A549 (cell line): ENCODE results near the gene RIMS4. TPM values are rescaled to one million over a fixed set of nuclear protein-coding genes. Genes with fewer than 3 reads are reported as not detected.

Experiments used
- ATAC-seq, 2 experiments: fragments of 200-7000 bp in 1 of 2; fragments of >200 bp in 1 of 2; cut with Nextera tagmentation in 1 of 2; cut with Tn5 transposase in 1 of 2; 3 replicates each; pipeline versions ENCODE4 v1.8.0 to v1.9.1; 2018 to 2020; ENCODE audit warnings: mild to moderate bottlenecking in 1 of 2, moderate library complexity in 1 of 2
- CTCF ChIA-PET: fragments of 300-600 bp; sonication (Branson Sonifier 250); formaldehyde crosslinking; extraction: SDS; loops from one replicate; lab custom pipeline; 2021; ENCODE audit warnings: antibody characterized with exemption, inconsistent platforms; lab: Yijun Ruan, JAX
- POLR2A ChIA-PET: fragments of 350-600 bp; formaldehyde crosslinking; extraction: SDS; loops from one replicate; lab custom pipeline; 2021; ENCODE audit warnings: antibody characterized with exemption, inconsistent platforms; lab: Yijun Ruan, JAX
- DNase-seq, 2 experiments: peaks; one replicate each; pipeline versions ENCODE4 v3.0.0 to v3.0.0-alpha.2; 2011 to 2016; ENCODE audit warnings: low read depth in 1 of 2, low spot score in 1 of 2
- FAIRE-seq: peaks from 2 replicates; lab custom pipeline; 2011; peaks lifted over from hg19 to GRCh38; lab: Jason Lieb, UNC
- H3K27ac ChIP-seq, 2 experiments: fragments of >200 bp; sonication (Bioruptor Twin); formaldehyde crosslinking; 3 replicates each; pipeline ENCODE4 v1.5.1; 2016 to 2017
- H3K4me1 ChIP-seq: fragments of >200 bp; sonication (Bioruptor Twin); formaldehyde crosslinking; 3 replicates; pipeline ENCODE4 v1.6.1; 2016
- H3K4me2 ChIP-seq: fragments of >200 bp; sonication (Bioruptor Twin); formaldehyde crosslinking; 3 replicates; pipeline ENCODE4 v1.6.1; 2016
- H3K4me3 ChIP-seq: fragments of >200 bp; sonication (Bioruptor Twin); formaldehyde crosslinking; 3 replicates; pipeline ENCODE4 v1.5.1; 2016
- H3K9me3 ChIP-seq: fragments of >200 bp; sonication (Bioruptor Twin); formaldehyde crosslinking; 3 replicates; pipeline ENCODE4 v1.6.1; 2016
- ATOH8 ChIP-seq: fragments of 250-450 bp; sonication (Bioruptor Pico); IDR thresholded peaks from 2 replicates; pipeline ENCODE4 v1.5.0; 2020; ENCODE audit warnings: low read depth, mild to moderate bottlenecking, moderate library complexity
- CEBPB ChIP-seq, 2 experiments: fragments of >200 bp in 1 of 2; sonication (Bioruptor Twin) in 1 of 2; formaldehyde crosslinking in 1 of 2; IDR thresholded peaks; 2 replicates each; pipeline ENCODE4 v1.6.1; 2012 to 2016
- CTCF ChIP-seq: fragments of >200 bp; sonication (Bioruptor Twin); formaldehyde crosslinking; IDR thresholded peaks from 3 replicates; pipeline ENCODE4 v1.5.1; 2016
- ESRRA ChIP-seq: fragments of 150-350 bp; IDR thresholded peaks from 2 replicates; pipeline ENCODE4 v1.6.1; 2014; ENCODE audit warnings: mild to moderate bottlenecking, low read length, borderline replicate concordance
- HEYL ChIP-seq: fragments of 250-450 bp; sonication (Bioruptor Pico); IDR thresholded peaks from 2 replicates; pipeline ENCODE4 v1.8.0; 2021; ENCODE audit warnings: mild to moderate bottlenecking, moderate library complexity
- HMGXB4 ChIP-seq: fragments of 250-450 bp; sonication (Bioruptor Pico); IDR thresholded peaks from 2 replicates; pipeline ENCODE4 v1.5.0; 2021; ENCODE audit warnings: mild to moderate bottlenecking, moderate library complexity, borderline replicate concordance
- HOXB13 ChIP-seq: fragments of 250-450 bp; sonication (Bioruptor Pico); IDR thresholded peaks from 2 replicates; pipeline ENCODE4 v1.5.0; 2020; ENCODE audit warnings: low read depth, mild to moderate bottlenecking, moderate library complexity
- MAFK ChIP-seq: fragments of 450-650 bp; IDR thresholded peaks from 2 replicates; pipeline ENCODE4 v1.6.1; 2014; ENCODE audit not compliant: partially characterized antibody
- MAX ChIP-seq: IDR thresholded peaks from 2 replicates; pipeline ENCODE4 v1.6.1; 2012
- MYC ChIP-seq: IDR thresholded peaks from 2 replicates; pipeline ENCODE4 v1.6.1; 2012; ENCODE audit warnings: mild to moderate bottlenecking, inconsistent platforms, low read length, improper control_type of control experiment, borderline replicate concordance
- RAD21 ChIP-seq, 2 experiments: fragments of >200 bp in 1 of 2; sonication (Bioruptor Twin) in 1 of 2; formaldehyde crosslinking in 1 of 2; IDR thresholded peaks in 1 of 2; conservative IDR thresholded peaks in 1 of 2; 2 replicates in 1 of 2; 3 replicates in 1 of 2; pipeline ENCODE4 v1.6.1; 2012 to 2018; ENCODE audit warnings: inconsistent platforms in 1 of 2
- RCOR1 ChIP-seq: fragments of 150-350 bp; IDR thresholded peaks from 2 replicates; pipeline ENCODE4 v1.6.1; 2014; ENCODE audit warnings: antibody characterized with exemption, low read length, low read depth
- SMC3 ChIP-seq: fragments of >200 bp; sonication (Bioruptor Twin); formaldehyde crosslinking; IDR thresholded peaks from 3 replicates; pipeline ENCODE4 v1.6.1; 2018; ENCODE audit warnings: inconsistent platforms
- ZC3H11A ChIP-seq: fragments of 450-650 bp; IDR thresholded peaks from 2 replicates; pipeline ENCODE4 v1.6.1; 2014; ENCODE audit warnings: antibody characterized with exemption, mild to moderate bottlenecking
- WGBS: methylation state at CpG from one replicate; pipeline ENCODE4 v1.1.6; 2017; ENCODE audit errors: missing lambda C conversion rate; 5-methylcytosine and 5-hydroxymethylcytosine counted together
- polyA plus RNA-seq, 4 experiments: library from polyadenylated mRNA; depleted of rRNA in 3 of 4; stranded (reverse); fragments of >200 nt; fragmentation: RNase III in 1 of 4; extraction: RNeasy Plus Mini Kit Qiagen cat#74134 plus additional on column Dnase treatment in 1 of 4; gene quantifications; 2 replicates in 3 of 4; 3 replicates in 1 of 4; pipeline ENCODE4 v1.2.3, GENCODE V29; 2011 to 2017

RIMS4 gene
- polyA plus RNA-seq, 2 of the 4 experiments (the other 2 are of a cell fraction) = 0.39 to 1.3 TPM

- DNase-seq = peak; percentile 63 to 81
- H3K9me3 ChIP-seq = no peaks in the 10 kb centered on the region
- H3K27ac ChIP-seq = peak overlapping the region; percentile 57 to 96
- FAIRE-seq = no peak
- H3K4me2 ChIP-seq = peak overlapping the region; percentile 50
- CTCF ChIA-PET = interaction anchor here (1.0 to 21.9 kb wide), 6 partner anchors 13 to 52 kb away, joined by 3 to 525 read pairs (median 68); partner anchors contain the start of gene CCN5
- TF ChIP-seq MAFK (peak; percentile 15), ATOH8 (CRISPR knock-in tag) (peak; percentile 31; the same call in 1 of the 2 replicates), CEBPB (IDR thresholded peaks at IDR 0.05) (peak in 1 of 2 experiments; percentile 63; a peak in 2 of 4 replicates), ESRRA (no peak)
- ATAC-seq = peak; percentile 28 to 49; a peak in 3 of 6 replicates
- no peak overlapping the region for H3K4me3 ChIP-seq
- POLR2A ChIA-PET = interaction anchor here (0.6 kb wide), 1 partner anchor 46 kb away, joined by 5 read pairs; no protein-coding TSS in a partner anchor
- WGBS = 31% methylated on average over 3 of the region's 3 CpGs
- peaks cover 58% of the 10 kb centered on the region for H3K4me1 ChIP-seq
Measured at GRCh38 chr20:44734938-44735337, 75.4 kb downstream of the RIMS4 start.

- ATAC-seq = peak; percentile 20 to 46; a peak in 4 of 6 replicates
- peak overlapping the region; percentile 96 to 98 for H3K27ac ChIP-seq
- peak; percentile 98 for TF ChIP-seq CTCF
- peak; percentile 54 for TF ChIP-seq MAX
- TF ChIP-seq HEYL (CRISPR knock-in tag) = peak; percentile 69; the same call in 1 of the 2 replicates
- TF ChIP-seq MYC = no peak; the same call in 1 of the 2 replicates
- TF ChIP-seq SMC3 = peak; percentile 100
- peak; percentile 76; the same call in 1 of the 2 replicates for TF ChIP-seq HOXB13 (CRISPR knock-in tag)
- peak; percentile 68; the same call in 1 of the 2 replicates for TF ChIP-seq ATOH8 (CRISPR knock-in tag)
- TF ChIP-seq RAD21 (conservative IDR thresholded peaks at IDR 0.05 in 1 of 2, IDR thresholded peaks at IDR 0.05 in 1 of 2) = peak; percentile 100
- no peak for TF ChIP-seq ZC3H11A
- ChIA-PET POLR2A (interaction anchor here (0.6 kb wide), 1 partner anchor 48 kb away, joined by 5 read pairs; no protein-coding TSS in a partner anchor), CTCF (interaction anchor here (0.9 to 21.9 kb wide), 26 partner anchors 9 to 519 kb away, joined by 3 to 525 read pairs (median 6); partner anchors contain the start of gene CCN5)
- no peak for FAIRE-seq
- H3K9me3 ChIP-seq = no peaks in the 10 kb centered on the region
- H3K4me2 ChIP-seq = peak overlapping the region; percentile 47
- H3K4me3 ChIP-seq = no peak overlapping the region
- 20% methylated on average over 7 of the region's 7 CpGs for WGBS
- DNase-seq = peak; percentile 69 to 83
- H3K4me1 ChIP-seq = peaks cover 67% of the 10 kb centered on the region
Measured at GRCh38 chr20:44733341-44734069, 76.8 kb downstream of the RIMS4 start.

GRCh38 chr20:44732327-44732726 lies 78.0 kb downstream of the RIMS4 start:
- Histone ChIP-seq H3K4me1 (peaks cover 77% of the 10 kb centered on the region), H3K27ac (peak overlapping the region; percentile 96 to 98), H3K4me2 (peak overlapping the region; percentile 47), H3K4me3 (no peak overlapping the region), H3K9me3 (no peaks in the 10 kb centered on the region)
- ChIA-PET POLR2A (interaction anchor here (1.2 kb wide), 1 partner anchor 12 kb away, joined by 4 read pairs; no protein-coding TSS in a partner anchor), CTCF (interaction anchor here (0.9 to 21.9 kb wide), 23 partner anchors 10 to 518 kb away, joined by 3 to 525 read pairs (median 6); partner anchors contain the start of gene CCN5)
- TF ChIP-seq ESRRA (no peak), RCOR1 (no peak), HMGXB4 (CRISPR knock-in tag) (no peak)
- 48% methylated on average over 6 of the region's 6 CpGs for WGBS
- ATAC-seq (no peak), FAIRE-seq (no peak), DNase-seq (no peak)
